Neural progenitor cell (in vitro differentiated cells): Measurements from ENCODE around the gene TTLL8. TPM values are rescaled to one million over a fixed set of nuclear protein-coding genes. Genes with fewer than 3 reads are reported as not detected.

Experiments used
- DNase-seq: peaks from one replicate; pipeline ENCODE4 v3.0.0-alpha.2; 2016; ENCODE audit warnings: low spot score
- H2AFZ ChIP-seq: fragments of 200-600 bp; sonication (generic); replicated peaks from 2 replicates; pipeline ENCODE4 v1.6.1; 2016; ENCODE audit warnings: antibody characterized with exemption
- H3F3A ChIP-seq: fragments of 200-600 bp; sonication (generic); 2 replicates; pipeline ENCODE4 v1.6.1; 2016; ENCODE audit warnings: antibody characterized with exemption, low read depth
- H3K27ac ChIP-seq: fragments of 200-600 bp; sonication (generic); 2 replicates; pipeline ENCODE4 v1.5.1; 2016; ENCODE audit warnings: mild to moderate bottlenecking
- H3K27me3 ChIP-seq: fragments of 200-600 bp; sonication (generic); 2 replicates; pipeline ENCODE4 v1.6.1; 2016; ENCODE audit warnings: mild to moderate bottlenecking, moderate library complexity
- H3K36me3 ChIP-seq: fragments of 200-600 bp; sonication (generic); 2 replicates; pipeline ENCODE4 v1.5.1; 2016
- H3K4me1 ChIP-seq: fragments of 200-600 bp; sonication (generic); 2 replicates; pipeline ENCODE4 v1.6.1; 2016; ENCODE audit warnings: mixed run types
- H3K4me2 ChIP-seq: fragments of 200-600 bp; sonication (generic); 2 replicates; pipeline ENCODE4 v1.6.1; 2016
- H3K4me3 ChIP-seq: fragments of 200-600 bp; sonication (generic); 2 replicates; pipeline ENCODE4 v1.5.1; 2016
- H3K79me2 ChIP-seq: fragments of 200-600 bp; sonication (generic); 2 replicates; pipeline ENCODE4 v1.6.1; 2016; ENCODE audit warnings: low read depth
- H3K9ac ChIP-seq: fragments of 200-600 bp; sonication (generic); 2 replicates; pipeline ENCODE4 v1.6.1; 2016
- H3K9me3 ChIP-seq: fragments of 200-600 bp; sonication (generic); 2 replicates; pipeline ENCODE4 v1.5.1; 2016; ENCODE audit warnings: low read depth
- H4K20me1 ChIP-seq: fragments of 200-600 bp; sonication (generic); 2 replicates; pipeline ENCODE4 v1.6.1; 2016; ENCODE audit warnings: low read depth
- H3K27ac Mint-ChIP-seq: 3 replicates; pipeline ENCODE4 v1.8.0; 2021; ENCODE audit warnings: mixed read lengths
- H3K27me3 Mint-ChIP-seq: 2 replicates; pipeline ENCODE4 v1.8.0; 2022; ENCODE audit warnings: low read depth, mild to moderate bottlenecking, inconsistent platforms, moderate library complexity, mixed read lengths; ENCODE audit not compliant: insufficient read depth
- H3K36me3 Mint-ChIP-seq: 3 replicates; pipeline ENCODE4 v1.8.0; 2021; ENCODE audit warnings: mixed read lengths
- H3K4me1 Mint-ChIP-seq: 3 replicates; pipeline ENCODE4 v1.8.0; 2021; ENCODE audit warnings: mixed read lengths
- H3K4me3 Mint-ChIP-seq: 3 replicates; pipeline ENCODE4 v1.8.0; 2021; ENCODE audit warnings: mild to moderate bottlenecking, moderate library complexity, mixed read lengths
- H3K9me3 Mint-ChIP-seq: 3 replicates; pipeline ENCODE4 v1.8.0; 2020; ENCODE audit warnings: mixed read lengths
- EZH2 ChIP-seq: fragments of 200-600 bp; sonication (generic); IDR thresholded peaks from 2 replicates; pipeline ENCODE4 v1.6.1; 2017; ENCODE audit warnings: antibody characterized with exemption, mild to moderate bottlenecking, moderate library complexity
- EZH2phosphoT487 ChIP-seq: fragments of 200-600 bp; sonication (generic); IDR thresholded peaks from 2 replicates; pipeline ENCODE4 v1.6.1; 2017; ENCODE audit warnings: antibody characterized with exemption
- total RNA-seq: library from RNA; depleted of rRNA; stranded (reverse); fragments of >200 nt; gene quantifications from 2 replicates; pipeline ENCODE4 v1.2.3, GENCODE V29; 2015; ENCODE audit warnings: low replicate concordance
- TF ChIP-seq, protein P1 (sequence below): fragments of 200-600 bp; sonication (generic); IDR thresholded peaks from 2 replicates; pipeline ENCODE4 v1.5.1; 2017; ENCODE audit warnings: antibody characterized with exemption, mild to moderate bottlenecking

The TTLL8 gene
- total RNA-seq, 1 donor from 2014 or later = not detected

DNA sequence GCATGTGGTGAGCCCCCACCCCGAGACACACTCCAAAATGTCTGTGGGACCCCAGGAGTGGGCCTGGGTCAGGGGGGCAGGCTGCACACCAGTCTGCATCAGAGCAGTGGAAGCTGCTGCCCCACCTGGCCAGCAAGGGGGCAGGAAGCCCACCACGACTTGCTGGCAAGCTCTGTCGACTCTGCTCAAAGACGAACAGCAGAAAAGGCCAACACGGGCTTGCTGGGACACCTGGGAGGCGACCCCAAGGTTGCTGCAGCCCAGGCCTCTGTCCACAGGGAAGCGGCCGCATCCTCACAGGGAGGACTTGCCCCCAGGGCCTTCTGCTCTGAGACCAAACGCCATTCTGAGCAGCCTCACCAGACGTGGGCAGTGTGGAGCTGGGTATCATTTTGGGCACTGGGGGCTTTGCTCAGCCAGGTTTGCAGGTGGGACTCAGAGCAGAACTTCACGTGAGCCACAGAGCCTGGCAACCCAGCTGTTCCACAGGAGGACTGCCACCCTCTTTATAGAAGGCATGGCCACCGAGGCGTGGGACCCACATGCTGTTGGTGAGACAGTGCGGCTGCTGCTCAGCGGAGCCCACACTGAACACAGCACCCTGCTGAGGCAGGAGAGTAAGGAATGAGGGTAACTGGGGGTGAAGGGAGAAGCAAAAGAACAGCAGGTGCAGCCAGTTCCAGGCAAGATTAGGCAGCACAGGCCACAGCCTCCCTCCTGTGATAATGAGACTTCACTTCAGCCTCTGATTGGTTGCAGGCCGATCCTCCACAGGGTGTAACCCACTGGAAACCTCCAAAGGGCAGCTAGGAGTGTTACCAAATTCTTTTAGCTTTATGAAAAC lies 56.5 kb downstream of the TTLL8 start:
- Histone ChIP-seq H3K27me3 (peaks cover 28% of the 10 kb centered on the region), H3K27ac (no peak overlapping the region), H3K9me3 (no peaks in the 10 kb centered on the region), H3K4me2 (peak overlapping the region; percentile 58), H3K4me3 (no peak overlapping the region), H4K20me1 (no peaks in the 10 kb centered on the region), H3K4me1 (peaks cover 9% of the 10 kb centered on the region), H2AFZ (no peak overlapping the region), H3F3A (peaks cover 23% of the 10 kb centered on the region), H3K79me2 (no peaks in the 10 kb centered on the region), H3K9ac (no peak overlapping the region), H3K36me3 (no peaks in the 10 kb centered on the region)
- Mint-ChIP-seq H3K4me3 (peak overlapping the region; percentile 38), H3K27me3 (peaks cover 28% of the 10 kb centered on the region), H3K36me3 (no peaks in the 10 kb centered on the region), H3K4me1 (peaks cover 29% of the 10 kb centered on the region), H3K27ac (peak overlapping the region; percentile 78), H3K9me3 (no peaks in the 10 kb centered on the region)
- TF ChIP-seq, protein P1, sequence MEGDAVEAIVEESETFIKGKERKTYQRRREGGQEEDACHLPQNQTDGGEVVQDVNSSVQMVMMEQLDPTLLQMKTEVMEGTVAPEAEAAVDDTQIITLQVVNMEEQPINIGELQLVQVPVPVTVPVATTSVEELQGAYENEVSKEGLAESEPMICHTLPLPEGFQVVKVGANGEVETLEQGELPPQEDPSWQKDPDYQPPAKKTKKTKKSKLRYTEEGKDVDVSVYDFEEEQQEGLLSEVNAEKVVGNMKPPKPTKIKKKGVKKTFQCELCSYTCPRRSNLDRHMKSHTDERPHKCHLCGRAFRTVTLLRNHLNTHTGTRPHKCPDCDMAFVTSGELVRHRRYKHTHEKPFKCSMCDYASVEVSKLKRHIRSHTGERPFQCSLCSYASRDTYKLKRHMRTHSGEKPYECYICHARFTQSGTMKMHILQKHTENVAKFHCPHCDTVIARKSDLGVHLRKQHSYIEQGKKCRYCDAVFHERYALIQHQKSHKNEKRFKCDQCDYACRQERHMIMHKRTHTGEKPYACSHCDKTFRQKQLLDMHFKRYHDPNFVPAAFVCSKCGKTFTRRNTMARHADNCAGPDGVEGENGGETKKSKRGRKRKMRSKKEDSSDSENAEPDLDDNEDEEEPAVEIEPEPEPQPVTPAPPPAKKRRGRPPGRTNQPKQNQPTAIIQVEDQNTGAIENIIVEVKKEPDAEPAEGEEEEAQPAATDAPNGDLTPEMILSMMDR = no peak
- TF ChIP-seq EZH2phosphoT487 (no peak), EZH2 (no peak)
- peak; percentile 64 for DNase-seq

DNA sequence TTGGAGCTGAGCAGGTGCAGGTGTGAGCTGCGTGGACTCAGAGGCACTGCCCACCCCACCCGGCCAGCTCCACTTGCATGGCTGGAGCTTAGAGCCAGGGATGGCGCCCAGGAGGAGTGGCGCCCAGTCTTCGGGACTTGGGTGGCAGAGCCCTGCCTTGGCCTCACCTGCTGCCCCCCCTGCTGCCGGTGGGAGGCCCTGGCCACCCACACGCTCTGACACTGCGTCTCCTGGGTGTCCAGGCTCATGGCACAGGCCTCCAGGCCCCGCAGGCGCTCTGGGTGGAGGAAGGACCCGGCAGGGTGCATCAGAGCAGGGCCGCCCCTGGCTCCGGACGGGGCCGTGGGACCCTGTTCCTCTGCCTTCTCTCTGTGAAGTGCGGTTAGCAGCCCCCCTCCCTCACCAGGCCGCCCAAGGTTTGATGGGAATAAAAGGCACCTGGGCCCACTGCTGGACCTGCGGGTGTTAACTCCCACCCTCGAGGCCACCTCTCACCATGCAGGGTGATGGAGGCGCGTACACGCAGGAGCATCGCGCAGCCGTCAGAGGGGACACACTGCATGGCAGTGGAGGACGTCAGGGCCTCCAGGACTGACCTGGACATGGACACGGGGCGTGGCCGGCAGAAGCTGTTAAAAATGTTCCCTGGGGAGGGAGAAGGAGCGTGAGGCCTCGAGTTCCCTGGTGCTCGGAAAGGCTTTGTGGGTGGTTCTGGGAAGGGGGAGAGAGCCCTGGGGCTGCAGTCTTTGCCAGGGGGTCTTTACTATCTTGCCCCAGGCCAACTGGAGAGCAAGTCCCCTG lies 57.3 kb downstream of the TTLL8 start:
- no peak for TF ChIP-seq EZH2
- TF ChIP-seq, protein P1 = no peak
- TF ChIP-seq EZH2phosphoT487 = no peak
- no peak for DNase-seq
- Mint-ChIP-seq H3K27ac (no peak overlapping the region), H3K4me1 (peaks cover 29% of the 10 kb centered on the region), H3K9me3 (no peaks in the 10 kb centered on the region), H3K4me3 (peak overlapping the region; percentile 64), H3K36me3 (no peaks in the 10 kb centered on the region), H3K27me3 (peaks cover 27% of the 10 kb centered on the region)
- no peak overlapping the region for H3K4me2 ChIP-seq
- peaks cover 9% of the 10 kb centered on the region for H3K4me1 ChIP-seq
- H3K27ac ChIP-seq = no peak overlapping the region
- H3K27me3 ChIP-seq = peaks cover 28% of the 10 kb centered on the region
- H3K9ac ChIP-seq = no peak overlapping the region
- H3F3A ChIP-seq = peaks cover 23% of the 10 kb centered on the region
- H3K9me3 ChIP-seq = no peaks in the 10 kb centered on the region
- no peaks in the 10 kb centered on the region for H4K20me1 ChIP-seq
- no peaks in the 10 kb centered on the region for H3K79me2 ChIP-seq
- H3K36me3 ChIP-seq = no peaks in the 10 kb centered on the region
- H3K4me3 ChIP-seq = no peak overlapping the region
- no peak overlapping the region for H2AFZ ChIP-seq

DNA sequence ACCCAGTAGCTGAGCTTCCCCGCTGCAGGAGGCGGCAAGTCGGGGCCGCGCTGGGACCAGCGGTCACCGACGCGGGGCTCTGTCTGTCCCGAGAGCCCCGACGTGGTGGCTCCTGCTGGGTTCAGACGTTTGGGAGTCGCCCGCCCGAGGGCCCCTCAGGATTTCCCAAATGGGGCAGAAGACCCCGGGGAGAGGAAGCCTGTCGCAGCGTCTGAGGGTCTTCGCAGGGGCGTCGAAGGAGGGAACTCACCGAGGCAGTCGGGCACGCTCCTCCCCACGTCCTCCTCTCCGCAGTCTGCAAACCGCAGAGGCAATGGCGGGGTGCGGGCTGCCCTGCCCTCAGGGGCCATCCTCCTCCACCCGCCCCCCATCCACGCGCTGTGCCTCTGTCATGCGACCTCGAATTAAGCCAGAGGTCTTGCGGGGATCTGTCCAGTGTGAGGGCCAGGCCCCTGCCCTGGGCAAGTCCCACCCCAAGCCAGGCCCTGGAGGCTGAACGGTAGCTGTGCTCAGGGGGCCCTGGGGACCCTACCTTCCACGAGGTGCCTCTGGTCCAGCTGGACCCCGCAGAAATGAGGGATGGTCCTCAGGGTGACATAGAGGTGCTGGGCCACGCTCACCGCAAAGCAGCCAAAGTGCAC lies 58.0 kb downstream of the TTLL8 start:
- peaks cover 21% of the 10 kb centered on the region for H3K27me3 Mint-ChIP-seq
- H3K36me3 Mint-ChIP-seq = no peaks in the 10 kb centered on the region
- DNase-seq = no peak
- peaks cover 23% of the 10 kb centered on the region for H3F3A ChIP-seq
- peak overlapping the region; percentile 82 for H3K4me2 ChIP-seq
- TF ChIP-seq EZH2phosphoT487 = no peak
- TF ChIP-seq, protein P1 = no peak
- peak; percentile 71 for TF ChIP-seq EZH2
- peak overlapping the region; percentile 55 for H3K4me3 Mint-ChIP-seq
- no peak overlapping the region for H3K27ac ChIP-seq
- peak overlapping the region; percentile 50 for H2AFZ ChIP-seq
- H3K27ac Mint-ChIP-seq = no peak overlapping the region
- H3K9me3 Mint-ChIP-seq = no peaks in the 10 kb centered on the region
- peak overlapping the region; percentile 45 for H3K4me3 ChIP-seq
- H3K79me2 ChIP-seq = no peaks in the 10 kb centered on the region
- H3K36me3 ChIP-seq = no peaks in the 10 kb centered on the region
- H3K4me1 ChIP-seq = peaks cover 9% of the 10 kb centered on the region
- H3K9ac ChIP-seq = no peak overlapping the region
- H3K4me1 Mint-ChIP-seq = peaks cover 29% of the 10 kb centered on the region
- no peaks in the 10 kb centered on the region for H3K9me3 ChIP-seq
- H4K20me1 ChIP-seq = no peaks in the 10 kb centered on the region
- H3K27me3 ChIP-seq = peaks cover 28% of the 10 kb centered on the region
